ENCODE data around the gene CACNA1E.

- no peak for TF ChIP-seq POLR2A (IDR thresholded peaks at IDR 0.05; ENCODE audit: low read depth, low read length)
- TF ChIP-seq POLR2AphosphoS5 (IDR thresholded peaks at IDR 0.05; ENCODE audit: low read depth, low read length) = no peak
- TF ChIP-seq POU2F2 (IDR thresholded peaks at IDR 0.05; ENCODE audit: low read depth, low read length) = no peak
- TF ChIP-seq TAF1 (IDR thresholded peaks at IDR 0.05; ENCODE audit: low read depth, low read length) = no peak
- no peak for TF ChIP-seq SPI1 (IDR thresholded peaks at IDR 0.05; ENCODE audit: low read depth, low read length)
- TF ChIP-seq PAX5 (IDR thresholded peaks at IDR 0.05; ENCODE audit: insufficient read depth, low read length, severe bottlenecking) = no peak
Measured at GRCh38 chr1:181739214-181739613, 255.9 kb downstream of the CACNA1E start.
